Right lobe of liver (tissue), 6 donors: ENCODE measurements around the gene DERA. TPM values are rescaled to one million over a fixed set of nuclear protein-coding genes. Genes with fewer than 3 reads are reported as not detected.

Experiments used
- ATAC-seq, 4 donors: fragments of 200-7000 bp; cut with Tn5 transposase; one replicate each; pipeline ENCODE4 v1.9.1; 2020; ENCODE audit warnings: mild to moderate bottlenecking in 4 of 4, moderate library complexity in 4 of 4
- DNase-seq, 3 donors: peaks; one replicate each; pipeline ENCODE4 v3.0.0-alpha.2; 2020
- H3K27ac ChIP-seq, 3 donors: fragments of 200-600 bp; one replicate each; pipeline ENCODE4 v1.8.0; 2022
- H3K27me3 ChIP-seq, 2 donors: fragments of 200-600 bp; one replicate each; pipeline ENCODE4 v1.8.0; 2022
- H3K36me3 ChIP-seq, 4 donors: fragments of 200-600 bp; sonication (generic) in 1 of 4; one replicate each; pipeline versions ENCODE4 v1.5.1 to v1.8.0; 2017 to 2022; ENCODE audit warnings: control low read depth in 1 of 4
- H3K4me1 ChIP-seq, 4 donors: fragments of 200-600 bp; sonication (generic) in 1 of 4; one replicate each; pipeline versions ENCODE4 v1.5.1 to v1.8.0; 2017 to 2022; ENCODE audit warnings: control low read depth in 1 of 4
- H3K4me3 ChIP-seq, 3 donors: fragments of 200-600 bp; one replicate each; pipeline ENCODE4 v1.8.0; 2022
- H3K9me3 ChIP-seq, 4 donors: fragments of 200-600 bp; sonication (generic) in 1 of 4; one replicate each; pipeline versions ENCODE4 v1.5.1 to v1.8.0; 2017 to 2022; ENCODE audit warnings: control low read depth in 1 of 4
- CTCF ChIP-seq, 4 donors: fragments of 200-600 bp in 3 of 4; fragments of 450-650 bp in 1 of 4; IDR thresholded peaks; one replicate each; pipeline versions ENCODE4 v1.5.1 to v1.8.0; 2016 to 2022; ENCODE audit warnings: antibody characterized with exemption in 4 of 4, mild to moderate bottlenecking in 2 of 4
- POLR2A ChIP-seq: fragments of 450-650 bp; IDR thresholded peaks from one replicate; pipeline ENCODE4 v1.6.1; 2017; ENCODE audit warnings: antibody characterized with exemption, mild to moderate bottlenecking
- WGBS: methylation state at CpG from one replicate; pipeline ENCODE4 v1.1.6; 2018; ENCODE audit warnings: low coverage, low lambda C conversion rate; ENCODE audit not compliant: insufficient coverage; ENCODE audit errors: missing lambda C conversion rate; 5-methylcytosine and 5-hydroxymethylcytosine counted together
- intact Hi-C, 2 donors: fragments of 100-400 bp; cut with DNase I; formaldehyde crosslinking; loops; one replicate each; pipeline versions ENCODE4 v1.11.2 to v1.14.1; 2022
- long read RNA-seq: library from polyadenylated mRNA; unstranded; transcript quantifications from one replicate; pipeline ENCODE4 v2.0.0, GENCODE V29; 2019
- total RNA-seq, 6 experiments: library from RNA; depleted of rRNA in 2 of 6; stranded (reverse); fragments of >200 nt in 2 of 6; fragmentation: NEBNext Ultra II Directional in 3 of 6; extraction: Animal tissue kit (Norgen Biotek cat#: 25700) in 3 of 6; gene quantifications; one replicate each; pipeline versions ENCODE4 v1.1.0 to v1.2.4, GENCODE V29; 2016 to 2023
- donor health status: DM: no; HTN: yes; CAD: no.
- donor health status: DM: no; HTN: no; CAD: no.
- donor health status: DM: no; HTN: no; CAD: no.
- donor health status: DM: no; HTN: yes; CAD: no.
- donor health status: DM: no; HTN: yes; CAD: no.

Gene DERA
- total RNA-seq = 10 to 100 TPM; 39.8 to 55.6 (median 49.1) TPM
- long read RNA-seq, transcript DERA-201 (9 exons, 1,705 nt) = major isoform, 16 of 17 reads
- long read RNA-seq, partial matches to known transcripts = 0 of 17 reads
- long read RNA-seq, other reads (novel, unspliced or antisense) = 0 of 17 reads

- DNase-seq (peak; percentile 88 to 89 (median 89)), ATAC-seq (peak; percentile 98 to 100 (median 99))
- no peaks in the 10 kb centered on the region for H3K36me3 ChIP-seq
- H3K4me3 ChIP-seq = peak within 1 kb of the TSS; percentile 76 to 88 (median 80)
- peaks cover 0 to 19% (median 7%) of the 10 kb centered on the region in 4 donors for H3K4me1 ChIP-seq
- H3K9me3 ChIP-seq = no peaks in the 10 kb centered on the region
- H3K27me3 ChIP-seq = no peaks in the 10 kb centered on the region
- WGBS = under 1% methylated on average over 21 of the region's 59 CpGs
- TF ChIP-seq POLR2A (peak; percentile 92), CTCF (IDR thresholded peaks at IDR 0.05) (peak in 2 of 4 donors; percentile 28 to 29)
- intact Hi-C loops = no loop called here
- H3K27ac ChIP-seq = peak within 1 kb of the TSS; percentile 87 to 89 (median 87)
These were observed at the start of gene DERA for GRCh38 chr12:15910864-15911721. DERA (plus strand) TSS chr12:15911332; CDS start chr12:15911384, 52 bp downstream.

- ATAC-seq = peak; percentile 68 to 76 (median 72)
These were observed 49.7 kb upstream of the DERA start for GRCh38 chr12:15861404-15861803.

GRCh38 chr12:15862840-15863239 lies 48.3 kb upstream of the DERA start:
- 44% methylated on average over 1 of the region's 1 CpG for WGBS
- Histone ChIP-seq H3K27me3 (no peaks in the 10 kb centered on the region), H3K36me3 (no peaks in the 10 kb centered on the region), H3K4me1 (peaks cover 0 to 29% (median 8%) of the 10 kb centered on the region in 4 donors), H3K4me3 (no peak overlapping the region), H3K9me3 (no peaks in the 10 kb centered on the region), H3K27ac (peak overlapping the region in 2 of 3 donors; percentile 38 to 61)
- DNase-seq = no peak
- intact Hi-C loops = no loop called here
- ATAC-seq = peak; percentile 88 to 92 (median 90)
- no peak for TF ChIP-seq CTCF (IDR thresholded peaks at IDR 0.05)
- TF ChIP-seq POLR2A = no peak

More at GRCh38 chr12:15861404-15861803, 49.7 kb upstream of the DERA start:
- Histone ChIP-seq H3K27me3 (no peaks in the 10 kb centered on the region), H3K4me3 (no peak overlapping the region), H3K4me1 (peaks cover 0 to 29% (median 8%) of the 10 kb centered on the region in 4 donors), H3K27ac (peak overlapping the region in 2 of 3 donors; percentile 38 to 61), H3K36me3 (no peaks in the 10 kb centered on the region), H3K9me3 (no peaks in the 10 kb centered on the region)
- DNase-seq = no peak
- WGBS = 13% methylated on average over 1 of the region's 1 CpG
- no peak for TF ChIP-seq POLR2A
- TF ChIP-seq CTCF (IDR thresholded peaks at IDR 0.05) = no peak
- intact Hi-C loops = no loop called here

GRCh38 chr12:15863372-15863771 lies 47.8 kb upstream of the DERA start:
- Histone ChIP-seq H3K4me3 (no peak overlapping the region), H3K4me1 (peaks cover 0 to 29% (median 8%) of the 10 kb centered on the region in 4 donors), H3K36me3 (no peaks in the 10 kb centered on the region), H3K27me3 (no peaks in the 10 kb centered on the region), H3K27ac (peak overlapping the region in 2 of 3 donors; percentile 38 to 61), H3K9me3 (no peaks in the 10 kb centered on the region)
- TF ChIP-seq CTCF (IDR thresholded peaks at IDR 0.05) (no peak), POLR2A (no peak)
- ATAC-seq (peak; percentile 35 to 54 (median 49)), DNase-seq (no peak)
- WGBS = 32% methylated on average over 8 of the region's 9 CpGs
- intact Hi-C loops = no loop called here
